Activated CD4-positive, alpha-beta T cell treated with anti-CD3 and anti-CD28 coated beads, Interleukin-2, amount 10 ng/mL, durations not matched to agents 24 days and 14 days (primary cell): ENCODE data around the gene PTPRN2. TPM values are rescaled to one million over a fixed set of nuclear protein-coding genes. Genes with fewer than 3 reads are reported as not detected.

Experiments
- DNase-seq: peaks from one replicate; pipeline ENCODE4 v3.0.0; 2022
- H3K27ac Mint-ChIP-seq: one replicate; pipeline ENCODE4 v1.8.0; 2022; ENCODE audit warnings: mild to moderate bottlenecking, mixed read lengths
- H3K27me3 Mint-ChIP-seq: one replicate; pipeline ENCODE4 v1.8.0; 2022; ENCODE audit warnings: mixed read lengths
- H3K36me3 Mint-ChIP-seq: one replicate; pipeline ENCODE4 v1.8.0; 2022; ENCODE audit warnings: low read depth, mild to moderate bottlenecking, mixed read lengths
- H3K4me1 Mint-ChIP-seq: one replicate; pipeline ENCODE4 v1.8.0; 2021; ENCODE audit warnings: mixed read lengths
- H3K4me3 Mint-ChIP-seq: one replicate; pipeline ENCODE4 v1.8.0; 2022; ENCODE audit warnings: mild to moderate bottlenecking, moderate library complexity, mixed read lengths
- H3K9me3 Mint-ChIP-seq: one replicate; pipeline ENCODE4 v1.8.0; 2021; ENCODE audit warnings: mixed read lengths
- intact Hi-C: fragments of 100-400 bp; cut with micrococcal nuclease; formaldehyde crosslinking; loops from one replicate; pipeline ENCODE4 v1.15.1; 2023
- total RNA-seq: library from RNA; stranded (reverse); gene quantifications from 2 replicates; pipeline ENCODE4 v1.2.3, GENCODE V29; 2022

The PTPRN2 gene
- total RNA-seq, 1 donor from 2014 or later = 0.33 TPM

GRCh38 chr7:158129037-158130022 lies 458.3 kb downstream of the PTPRN2 start:
- H3K27ac Mint-ChIP-seq = no peak overlapping the region

GRCh38 chr7:158128572-158128971 lies 459.1 kb downstream of the PTPRN2 start:
- Mint-ChIP-seq H3K36me3 (peaks cover 1% of the 10 kb centered on the region), H3K9me3 (peaks cover 4% of the 10 kb centered on the region), H3K4me1 (no peaks in the 10 kb centered on the region), H3K27ac (no peak overlapping the region), H3K27me3 (no peaks in the 10 kb centered on the region), H3K4me3 (no peak overlapping the region)
- intact Hi-C loops = no loop called here
- no peak for DNase-seq

More at GRCh38 chr7:158129037-158130022, 458.3 kb downstream of the PTPRN2 start:
- Mint-ChIP-seq H3K4me3 (no peak overlapping the region), H3K4me1 (no peaks in the 10 kb centered on the region), H3K9me3 (peaks cover 4% of the 10 kb centered on the region), H3K27me3 (no peaks in the 10 kb centered on the region), H3K36me3 (peaks cover 1% of the 10 kb centered on the region)
- intact Hi-C loops = no loop called here
- no peak for DNase-seq

GRCh38 chr7:158127241-158127640 lies 460.4 kb downstream of the PTPRN2 start:
- DNase-seq = no peak
- no peak overlapping the region for H3K4me3 Mint-ChIP-seq

GRCh38 chr7:158126661-158127060 lies 461.0 kb downstream of the PTPRN2 start:
- Mint-ChIP-seq H3K27ac (no peak overlapping the region), H3K27me3 (no peaks in the 10 kb centered on the region), H3K9me3 (peaks cover 4% of the 10 kb centered on the region), H3K36me3 (peaks cover 1% of the 10 kb centered on the region), H3K4me1 (no peaks in the 10 kb centered on the region), H3K4me3 (no peak overlapping the region)
- intact Hi-C loops = no loop called here
- no peak for DNase-seq

More at GRCh38 chr7:158127241-158127640, 460.4 kb downstream of the PTPRN2 start:
- Mint-ChIP-seq H3K27me3 (no peaks in the 10 kb centered on the region), H3K36me3 (peaks cover 1% of the 10 kb centered on the region), H3K27ac (no peak overlapping the region), H3K4me1 (no peaks in the 10 kb centered on the region), H3K9me3 (peaks cover 4% of the 10 kb centered on the region)
- intact Hi-C loops = no loop called here

- no peak overlapping the region for H3K4me3 Mint-ChIP-seq
- H3K9me3 Mint-ChIP-seq = peaks cover 4% of the 10 kb centered on the region
- H3K36me3 Mint-ChIP-seq = peaks cover 1% of the 10 kb centered on the region
Measured at GRCh38 chr7:158125721-158126120, 461.9 kb downstream of the PTPRN2 start.

GRCh38 chr7:158125091-158125490 lies 462.5 kb downstream of the PTPRN2 start:
- no peak overlapping the region for H3K4me3 Mint-ChIP-seq
- intact Hi-C loops = no loop called here
- peaks cover 4% of the 10 kb centered on the region for H3K9me3 Mint-ChIP-seq

More at GRCh38 chr7:158125721-158126120, 461.9 kb downstream of the PTPRN2 start:
- Mint-ChIP-seq H3K27me3 (no peaks in the 10 kb centered on the region), H3K27ac (no peak overlapping the region), H3K4me1 (no peaks in the 10 kb centered on the region)
- intact Hi-C loops = no loop called here
- DNase-seq = no peak

GRCh38 chr7:158124671-158125079 lies 462.9 kb downstream of the PTPRN2 start:
- no peak for DNase-seq

More at GRCh38 chr7:158125091-158125490, 462.5 kb downstream of the PTPRN2 start:
- peaks cover 1% of the 10 kb centered on the region for H3K36me3 Mint-ChIP-seq
- H3K27me3 Mint-ChIP-seq = no peaks in the 10 kb centered on the region
- H3K27ac Mint-ChIP-seq = no peak overlapping the region
- DNase-seq = no peak
- H3K4me1 Mint-ChIP-seq = no peaks in the 10 kb centered on the region

DNA sequence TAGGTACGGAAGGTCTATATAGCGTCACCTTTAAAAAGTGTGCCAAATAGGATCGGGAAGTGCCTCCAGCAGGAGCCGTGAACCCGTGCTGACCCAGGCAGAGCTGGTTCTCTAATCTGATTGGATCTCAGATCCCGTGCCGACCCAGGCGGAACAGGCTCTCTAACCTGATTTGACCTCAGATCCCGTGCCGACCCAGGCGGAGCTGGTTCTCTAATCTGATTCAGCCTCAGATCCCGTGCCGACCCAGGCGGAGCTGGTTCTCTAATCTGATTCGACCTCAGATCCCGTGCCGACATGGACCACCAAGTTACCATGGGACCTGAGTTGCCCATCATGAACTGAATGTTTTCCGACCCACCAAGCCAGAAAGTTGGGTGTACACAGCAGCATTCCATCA lies 463.9 kb downstream of the PTPRN2 start:
- intact Hi-C loops = no loop called here
- no peak overlapping the region for H3K4me3 Mint-ChIP-seq
- H3K27ac Mint-ChIP-seq = no peak overlapping the region
- no peak for DNase-seq
- no peaks in the 10 kb centered on the region for H3K4me1 Mint-ChIP-seq
- peaks cover 8% of the 10 kb centered on the region for H3K9me3 Mint-ChIP-seq
- no peaks in the 10 kb centered on the region for H3K27me3 Mint-ChIP-seq
- H3K36me3 Mint-ChIP-seq = peaks cover 1% of the 10 kb centered on the region

More at GRCh38 chr7:158124671-158125079, 462.9 kb downstream of the PTPRN2 start:
- Mint-ChIP-seq H3K27me3 (no peaks in the 10 kb centered on the region), H3K4me1 (no peaks in the 10 kb centered on the region), H3K27ac (no peak overlapping the region), H3K4me3 (no peak overlapping the region), H3K36me3 (peaks cover 1% of the 10 kb centered on the region), H3K9me3 (peaks cover 4% of the 10 kb centered on the region)
- intact Hi-C loops = no loop called here

DNA sequence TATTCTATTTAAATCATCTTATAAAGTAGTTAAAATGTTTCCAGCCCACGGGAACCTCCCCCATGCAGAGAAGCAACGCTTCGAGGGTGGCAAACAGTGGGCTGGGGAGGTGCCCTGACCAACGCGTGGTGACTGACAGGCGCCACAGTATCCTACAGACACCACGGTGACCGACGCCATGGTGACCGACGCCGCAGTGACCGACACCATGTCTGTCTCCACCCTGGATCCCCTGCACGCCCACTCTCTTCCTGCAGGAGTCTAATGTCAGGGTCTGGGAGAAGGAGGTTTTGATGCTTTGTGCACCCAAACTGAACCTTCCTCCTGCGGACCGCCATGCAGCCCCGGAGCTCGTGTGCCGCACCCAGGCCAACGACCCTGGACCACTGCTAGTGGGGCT lies 464.4 kb downstream of the PTPRN2 start:
- Mint-ChIP-seq H3K4me1 (no peaks in the 10 kb centered on the region), H3K4me3 (no peak overlapping the region), H3K36me3 (peaks cover 1% of the 10 kb centered on the region), H3K9me3 (peaks cover 8% of the 10 kb centered on the region), H3K27me3 (no peaks in the 10 kb centered on the region), H3K27ac (no peak overlapping the region)
- intact Hi-C loops = no loop called here
- DNase-seq = no peak

DNA sequence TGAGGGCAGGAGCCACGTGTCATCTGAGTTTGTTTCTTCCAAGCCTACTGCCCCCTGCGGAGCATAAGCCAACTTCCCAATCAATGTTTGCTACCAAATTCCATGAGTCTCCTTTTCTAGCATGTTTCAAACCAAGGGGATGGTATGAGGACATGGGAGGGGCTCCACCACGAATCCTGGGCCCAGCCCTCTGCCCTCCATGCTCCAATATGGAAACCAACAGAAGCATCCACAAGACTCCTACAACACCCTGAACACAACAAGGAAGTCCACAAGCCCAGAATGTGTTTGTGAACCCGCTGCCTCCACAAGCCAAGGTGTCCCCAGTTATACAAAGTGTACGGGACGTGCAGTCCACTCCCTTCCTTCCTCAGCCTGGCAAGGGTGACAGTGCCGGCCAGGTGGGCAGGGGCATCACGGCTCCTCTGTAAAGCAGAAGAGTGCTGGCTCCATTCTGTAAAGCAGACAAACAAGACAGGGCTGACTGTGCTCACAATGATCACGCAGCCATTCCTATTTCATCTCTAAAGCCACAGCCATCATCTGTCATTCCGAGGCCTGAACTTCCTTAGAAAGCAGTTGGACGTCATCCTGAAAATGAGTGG lies 466.1 kb downstream of the PTPRN2 start:
- Mint-ChIP-seq H3K27me3 (no peaks in the 10 kb centered on the region), H3K9me3 (peaks cover 8% of the 10 kb centered on the region), H3K36me3 (peaks cover 1% of the 10 kb centered on the region), H3K4me1 (no peaks in the 10 kb centered on the region), H3K4me3 (no peak overlapping the region), H3K27ac (no peak overlapping the region)
- DNase-seq = no peak
- intact Hi-C loops = no loop called here

DNA sequence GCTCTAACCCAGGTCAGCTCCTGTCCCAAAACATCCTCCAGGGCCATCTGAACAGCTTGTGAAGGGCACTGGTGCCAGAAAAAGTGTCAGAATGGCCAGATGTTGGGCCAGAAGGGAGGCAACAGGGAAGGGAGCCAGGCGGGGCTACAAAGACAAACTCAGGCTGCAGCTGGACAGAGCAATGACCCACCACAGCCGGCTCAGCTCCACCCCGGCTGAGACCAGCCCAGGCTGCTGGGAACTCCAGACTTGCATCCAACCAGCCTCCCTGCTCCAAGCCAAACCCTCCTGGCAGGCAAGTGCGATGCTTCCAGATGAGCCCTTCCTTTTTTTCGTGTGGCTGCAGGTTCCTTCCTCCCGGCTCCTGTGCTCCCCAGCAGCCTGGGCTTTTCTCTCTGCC lies 466.9 kb downstream of the PTPRN2 start:
- no peak for DNase-seq
- no peaks in the 10 kb centered on the region for H3K27me3 Mint-ChIP-seq
- H3K27ac Mint-ChIP-seq = no peak overlapping the region
- H3K4me1 Mint-ChIP-seq = no peaks in the 10 kb centered on the region
- peaks cover 8% of the 10 kb centered on the region for H3K9me3 Mint-ChIP-seq
- peaks cover 1% of the 10 kb centered on the region for H3K36me3 Mint-ChIP-seq
- no peak overlapping the region for H3K4me3 Mint-ChIP-seq
- intact Hi-C loops = no loop called here

DNA sequence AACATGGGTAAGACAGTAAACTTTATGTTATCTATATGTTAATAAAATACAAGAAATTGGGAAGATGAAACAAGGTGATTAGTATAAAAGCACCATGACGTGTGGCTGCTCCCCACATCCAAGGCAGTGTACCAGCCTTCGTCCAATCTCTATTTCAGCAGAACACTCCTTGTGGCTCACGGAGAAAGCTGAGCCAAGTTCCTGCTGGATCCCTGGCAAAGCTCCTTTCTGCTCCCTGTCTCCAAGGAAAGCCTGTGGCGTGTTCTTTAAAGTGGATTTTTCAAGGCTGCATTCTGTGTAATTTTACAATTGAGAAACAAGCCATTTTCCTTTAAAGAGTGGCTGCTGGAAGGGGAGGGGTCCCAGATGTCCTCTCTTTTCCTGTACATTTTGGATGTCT lies 467.3 kb downstream of the PTPRN2 start:
- no peaks in the 10 kb centered on the region for H3K4me1 Mint-ChIP-seq
- peaks cover under 1% of the 10 kb centered on the region for H3K36me3 Mint-ChIP-seq
- peaks cover 8% of the 10 kb centered on the region for H3K9me3 Mint-ChIP-seq
- H3K27me3 Mint-ChIP-seq = no peaks in the 10 kb centered on the region
- intact Hi-C loops = no loop called here
- H3K27ac Mint-ChIP-seq = no peak overlapping the region
- DNase-seq = no peak
- H3K4me3 Mint-ChIP-seq = no peak overlapping the region

- no peaks in the 10 kb centered on the region for H3K27me3 Mint-ChIP-seq
- H3K36me3 Mint-ChIP-seq = no peaks in the 10 kb centered on the region
- intact Hi-C loops = no loop called here
- H3K9me3 Mint-ChIP-seq = peaks cover 9% of the 10 kb centered on the region
- DNase-seq = no peak
- H3K4me1 Mint-ChIP-seq = no peaks in the 10 kb centered on the region
- no peak overlapping the region for H3K27ac Mint-ChIP-seq
- H3K4me3 Mint-ChIP-seq = no peak overlapping the region
Measured at GRCh38 chr7:158117341-158118222, 470.0 kb downstream of the PTPRN2 start.
